WTC11 (cell line): ENCODE results near the gene PRR5L. TPM values are rescaled to one million over a fixed set of nuclear protein-coding genes. Genes with fewer than 3 reads are reported as not detected.

Experiments used
- ATAC-seq: fragments of 200-7000 bp; cut with Tn5 transposase; 2 replicates; pipeline ENCODE4 v1.10.0; 2021; ENCODE audit warnings: mild to moderate bottlenecking, moderate library complexity
- CTCF ChIA-PET: fragments of 300-600 bp; sonication (Branson Sonifier 250); formaldehyde crosslinking; loops from one replicate; lab custom pipeline; 2021; ENCODE audit warnings: antibody characterized with exemption; lab: Charles Lee
- POLR2A ChIA-PET: fragments of 350-600 bp; sonication (Branson Sonifier 250); formaldehyde crosslinking; loops from one replicate; lab custom pipeline; 2021; ENCODE audit warnings: antibody characterized with exemption; lab: Charles Lee
- DNase-seq: peaks from one replicate; pipeline ENCODE4 v3.0.0; 2021; ENCODE audit warnings: low spot score
- H3K27ac Mint-ChIP-seq: 2 replicates; pipeline ENCODE4 v1.8.0; 2021; ENCODE audit warnings: mixed read lengths
- H3K27me3 Mint-ChIP-seq: 2 replicates; pipeline ENCODE4 v1.8.0; 2021; ENCODE audit warnings: low read depth, mild to moderate bottlenecking, moderate library complexity, mixed read lengths
- H3K36me3 Mint-ChIP-seq: 2 replicates; pipeline ENCODE4 v1.8.0; 2021; ENCODE audit warnings: mixed read lengths
- H3K4me1 Mint-ChIP-seq: 2 replicates; pipeline ENCODE4 v1.8.0; 2022; ENCODE audit warnings: mixed read lengths
- H3K4me3 Mint-ChIP-seq: 2 replicates; pipeline ENCODE4 v1.8.0; 2021; ENCODE audit warnings: mild to moderate bottlenecking, moderate library complexity, mixed read lengths
- H3K9me3 Mint-ChIP-seq: 2 replicates; pipeline ENCODE4 v1.8.0; 2021; ENCODE audit warnings: mixed read lengths
- AR ChIP-seq: fragments of 250-450 bp; sonication (Bioruptor Pico); IDR thresholded peaks from 2 replicates; pipeline ENCODE4 v1.9.0; 2021; ENCODE audit warnings: mild to moderate bottlenecking
- E2F4 ChIP-seq: sonication (generic); formaldehyde crosslinking; IDR thresholded peaks from 2 replicates; pipeline ENCODE4 v1.8.1; 2022; ENCODE audit warnings: low read depth, mild to moderate bottlenecking, moderate library complexity, missing genetic modification reagents, borderline replicate concordance
- ESRRA ChIP-seq: sonication (generic); formaldehyde crosslinking; IDR thresholded peaks from 2 replicates; pipeline ENCODE4 v1.8.1; 2022; ENCODE audit warnings: mild to moderate bottlenecking, missing genetic modification reagents, borderline replicate concordance
- ETV6 ChIP-seq: sonication (generic); formaldehyde crosslinking; IDR thresholded peaks from 2 replicates; pipeline ENCODE4 v1.8.1; 2022; ENCODE audit warnings: mild to moderate bottlenecking, missing genetic modification reagents
- GABPB1 ChIP-seq: sonication (generic); formaldehyde crosslinking; IDR thresholded peaks from 2 replicates; pipeline ENCODE4 v1.8.1; 2023; ENCODE audit warnings: mild to moderate bottlenecking, missing genetic modification reagents
- GTF2I ChIP-seq: fragments of 250-450 bp; sonication (Bioruptor Pico); conservative IDR thresholded peaks from 2 replicates; pipeline ENCODE4 v1.4.0; 2021; ENCODE audit warnings: mild to moderate bottlenecking
- JAZF1 ChIP-seq: fragments of 250-450 bp; sonication (Bioruptor Pico); IDR thresholded peaks from 2 replicates; pipeline ENCODE4 v1.9.0; 2021; ENCODE audit warnings: moderate library complexity, mild to moderate bottlenecking, inconsistent platforms
- MXD4 ChIP-seq: fragments of 250-450 bp; sonication (Bioruptor Pico); IDR thresholded peaks from 2 replicates; pipeline ENCODE4 v1.8.0; 2021; ENCODE audit warnings: mild to moderate bottlenecking, moderate library complexity, borderline replicate concordance
- MYBL2 ChIP-seq: sonication (generic); formaldehyde crosslinking; IDR thresholded peaks from 2 replicates; pipeline ENCODE4 v1.8.1; 2023; ENCODE audit warnings: mild to moderate bottlenecking, moderate library complexity, missing genetic modification reagents
- NR3C1 ChIP-seq: sonication (generic); formaldehyde crosslinking; conservative IDR thresholded peaks from 2 replicates; pipeline ENCODE4 v1.8.1; 2023; ENCODE audit warnings: low read depth, mild to moderate bottlenecking, missing genetic modification reagents
- OVOL2 ChIP-seq: fragments of 250-450 bp; sonication (Bioruptor Pico); IDR thresholded peaks from 2 replicates; pipeline ENCODE4 v1.9.0; 2021; ENCODE audit warnings: mild to moderate bottlenecking, borderline replicate concordance
- PREB ChIP-seq: sonication (generic); formaldehyde crosslinking; IDR thresholded peaks from 2 replicates; pipeline ENCODE4 v1.8.1; 2022; ENCODE audit warnings: mild to moderate bottlenecking, missing genetic modification reagents, moderate library complexity, borderline replicate concordance
- SMAD3 ChIP-seq: sonication (generic); formaldehyde crosslinking; IDR thresholded peaks from 2 replicates; pipeline ENCODE4 v1.8.0; 2022; ENCODE audit warnings: missing genetic modification reagents, mild to moderate bottlenecking, borderline replicate concordance
- SP1 ChIP-seq: sonication (generic); formaldehyde crosslinking; conservative IDR thresholded peaks from 2 replicates; pipeline ENCODE4 v1.8.1; 2022; ENCODE audit warnings: missing genetic modification reagents
- TEAD1 ChIP-seq: sonication (generic); formaldehyde crosslinking; IDR thresholded peaks from 2 replicates; pipeline ENCODE4 v1.8.0; 2022; ENCODE audit warnings: mild to moderate bottlenecking, missing genetic modification reagents
- ZNF281 ChIP-seq: sonication (generic); formaldehyde crosslinking; IDR thresholded peaks from 2 replicates; pipeline ENCODE4 v1.8.0; 2023; ENCODE audit warnings: mild to moderate bottlenecking, missing genetic modification reagents
- ZNF396 ChIP-seq: fragments of 250-450 bp; sonication (Bioruptor Pico); IDR thresholded peaks from 2 replicates; pipeline ENCODE4 v1.8.0; 2021; ENCODE audit warnings: mild to moderate bottlenecking, moderate library complexity, borderline replicate concordance
- ZNF416 ChIP-seq: fragments of 250-450 bp; sonication (Bioruptor Pico); IDR thresholded peaks from 2 replicates; pipeline ENCODE4 v1.9.0; 2021; ENCODE audit warnings: mild to moderate bottlenecking, inconsistent platforms
- ZNF532 ChIP-seq: fragments of 250-450 bp; sonication (Bioruptor Pico); IDR thresholded peaks from 2 replicates; pipeline ENCODE4 v1.9.0; 2021; ENCODE audit warnings: mild to moderate bottlenecking, borderline replicate concordance
- ZNF671 ChIP-seq: fragments of 250-450 bp; sonication (Bioruptor Pico); IDR thresholded peaks from 2 replicates; pipeline ENCODE4 v1.8.0; 2021; ENCODE audit warnings: mild to moderate bottlenecking
- total RNA-seq: library from RNA; stranded (reverse); gene quantifications from 3 replicates; pipeline ENCODE4 v1.2.3, GENCODE V29; 2021

Gene PRR5L
- total RNA-seq, 1 experiment from 2014 or later, result 3.9 TPM

- peaks cover 2% of the 10 kb centered on the region; the same call in 1 of the 2 replicates for H3K27me3 Mint-ChIP-seq
- H3K4me1 Mint-ChIP-seq, result no peaks in the 10 kb centered on the region
- ChIA-PET CTCF (interaction anchor here (0.9 to 1.4 kb wide), 2 partner anchors 8 to 178 kb away, joined by 3 to 4 read pairs; no protein-coding TSS in a partner anchor), POLR2A (no interaction called here)
- no peak for TF ChIP-seq ETV6
- TF ChIP-seq GABPB1 (CRISPR knock-in tag), result no peak
- no peak for TF ChIP-seq ZNF532 (CRISPR knock-in tag)
- no peak for TF ChIP-seq ZNF671 (CRISPR knock-in tag)
- TF ChIP-seq SMAD3 (CRISPR knock-in tag), result no peak
- no peak for TF ChIP-seq PREB (CRISPR knock-in tag)
- no peak for TF ChIP-seq NR3C1 (CRISPR knock-in tag)
- no peak for TF ChIP-seq E2F4 (CRISPR knock-in tag)
- no peak for TF ChIP-seq AR (CRISPR knock-in tag)
- TF ChIP-seq MYBL2 (CRISPR knock-in tag), result no peak
- TF ChIP-seq OVOL2 (CRISPR knock-in tag), result no peak
- TF ChIP-seq JAZF1 (CRISPR knock-in tag), result no peak
- DNase-seq, result no peak
- H3K27ac Mint-ChIP-seq, result no peak overlapping the region
- peaks cover 9% of the 10 kb centered on the region for H3K9me3 Mint-ChIP-seq
- H3K4me3 Mint-ChIP-seq, result no peak overlapping the region
- no peak for ATAC-seq
- no peaks in the 10 kb centered on the region for H3K36me3 Mint-ChIP-seq
Measured at GRCh38 chr11:36300650-36301049, 4.6 kb downstream of the PRR5L start.

GRCh38 chr11:36304351-36304750 lies 8.3 kb downstream of the PRR5L start:
- Mint-ChIP-seq H3K9me3 (peaks cover 10% of the 10 kb centered on the region), H3K36me3 (no peaks in the 10 kb centered on the region), H3K27me3 (peaks cover 10% of the 10 kb centered on the region), H3K4me1 (no peaks in the 10 kb centered on the region), H3K27ac (no peak overlapping the region), H3K4me3 (no peak overlapping the region)
- CTCF ChIA-PET, result interaction anchor here (0.9 to 1.6 kb wide), 2 partner anchors 175 to 189 kb away, joined by 3 to 4 read pairs; no protein-coding TSS in a partner anchor
- POLR2A ChIA-PET, result no interaction called here
- ATAC-seq (no peak), DNase-seq (no peak)
- TF ChIP-seq SP1 (CRISPR knock-in tag), result no peak
- no peak for TF ChIP-seq ETV6
- no peak for TF ChIP-seq ZNF416 (CRISPR knock-in tag)
- TF ChIP-seq ESRRA (CRISPR knock-in tag), result no peak
- no peak for TF ChIP-seq AR (CRISPR knock-in tag)
- TF ChIP-seq TEAD1 (CRISPR knock-in tag), result no peak
- TF ChIP-seq MXD4, result no peak
- TF ChIP-seq GTF2I (CRISPR knock-in tag), result no peak
- TF ChIP-seq ZNF281, result no peak
- TF ChIP-seq ZNF396 (CRISPR knock-in tag), result no peak
- TF ChIP-seq OVOL2 (CRISPR knock-in tag), result no peak
